ENCODE results near the gene CEACAM7. TPM values are rescaled to one million over a fixed set of nuclear protein-coding genes. Genes with fewer than 3 reads are reported as not detected.

Gene CEACAM7
- total and polyA plus RNA-seq, 12 donors, result not detected

DNA sequence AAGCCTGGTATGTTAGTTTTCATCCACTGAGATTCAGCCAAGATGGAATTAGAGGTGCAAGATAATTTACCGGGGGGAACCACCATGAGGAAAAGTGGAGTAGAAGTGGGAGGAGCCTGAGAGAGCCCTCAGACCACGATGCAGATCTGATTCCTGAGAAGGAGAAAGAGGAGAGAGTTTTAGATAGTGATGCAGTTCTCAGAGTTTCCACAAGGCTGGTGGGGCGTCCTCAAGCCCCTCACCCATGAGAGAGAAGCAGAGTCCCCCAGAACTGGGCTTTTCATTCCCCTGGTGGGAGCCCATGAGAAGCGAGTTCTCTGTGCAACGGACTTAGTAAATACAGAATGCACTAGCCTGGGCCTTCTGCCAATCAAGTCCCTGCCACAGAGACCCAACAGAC is 38.4 kb upstream of the CEACAM7 start:
- ATAC-seq, result no peak
- intact Hi-C loops (cut with DNase I), result no loop called here

DNA sequence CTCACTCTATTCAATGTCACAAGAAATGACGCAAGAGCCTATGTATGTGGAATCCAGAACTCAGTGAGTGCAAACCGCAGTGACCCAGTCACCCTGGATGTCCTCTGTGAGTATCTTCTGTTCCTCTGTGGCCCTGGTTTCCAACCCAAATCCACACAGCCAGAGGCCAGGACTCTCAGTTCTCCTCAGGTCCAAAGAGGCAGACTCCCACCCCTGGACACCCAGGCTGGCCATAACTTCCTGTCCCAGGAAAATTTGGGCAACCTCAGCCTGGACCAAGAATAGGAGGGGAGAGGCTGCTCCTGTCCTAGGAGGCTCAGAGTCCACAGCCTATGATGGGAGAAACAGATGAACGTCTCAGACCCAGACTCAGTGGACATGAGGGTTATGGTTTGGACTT is 32.0 kb upstream of the CEACAM7 start:
- H3K36me3 ChIP-seq, result no peaks in the 10 kb centered on the region
- no peak overlapping the region for H3K27ac ChIP-seq
- intact Hi-C loops (cut with DNase I), result no loop called here
- H3K9me3 ChIP-seq, result no peaks in the 10 kb centered on the region
- peaks cover 0 to 44% (median 35%) of the 10 kb centered on the region in 7 donors for H3K27me3 ChIP-seq
- H3K4me1 ChIP-seq, result no peaks in the 10 kb centered on the region
- ATAC-seq (no peak), DNase-seq (no peak)
- TF ChIP-seq, protein P1, sequence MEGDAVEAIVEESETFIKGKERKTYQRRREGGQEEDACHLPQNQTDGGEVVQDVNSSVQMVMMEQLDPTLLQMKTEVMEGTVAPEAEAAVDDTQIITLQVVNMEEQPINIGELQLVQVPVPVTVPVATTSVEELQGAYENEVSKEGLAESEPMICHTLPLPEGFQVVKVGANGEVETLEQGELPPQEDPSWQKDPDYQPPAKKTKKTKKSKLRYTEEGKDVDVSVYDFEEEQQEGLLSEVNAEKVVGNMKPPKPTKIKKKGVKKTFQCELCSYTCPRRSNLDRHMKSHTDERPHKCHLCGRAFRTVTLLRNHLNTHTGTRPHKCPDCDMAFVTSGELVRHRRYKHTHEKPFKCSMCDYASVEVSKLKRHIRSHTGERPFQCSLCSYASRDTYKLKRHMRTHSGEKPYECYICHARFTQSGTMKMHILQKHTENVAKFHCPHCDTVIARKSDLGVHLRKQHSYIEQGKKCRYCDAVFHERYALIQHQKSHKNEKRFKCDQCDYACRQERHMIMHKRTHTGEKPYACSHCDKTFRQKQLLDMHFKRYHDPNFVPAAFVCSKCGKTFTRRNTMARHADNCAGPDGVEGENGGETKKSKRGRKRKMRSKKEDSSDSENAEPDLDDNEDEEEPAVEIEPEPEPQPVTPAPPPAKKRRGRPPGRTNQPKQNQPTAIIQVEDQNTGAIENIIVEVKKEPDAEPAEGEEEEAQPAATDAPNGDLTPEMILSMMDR (IDR thresholded peaks at IDR 0.05), result no peak
- no peak overlapping the region for H3K4me3 ChIP-seq
- 84 to 88% methylated on average over 3 of the region's 3 CpGs for WGBS, 2 donors

More for the DNA sequence above, 38.4 kb upstream of the CEACAM7 start:
- Histone ChIP-seq H3K36me3 (no peaks in the 10 kb centered on the region), H3K9me3 (no peaks in the 10 kb centered on the region), H3K4me3 (no peak overlapping the region), H3K27me3 (peaks cover 0 to 69% (median 31%) of the 10 kb centered on the region in 7 donors), H3K27ac (no peak overlapping the region), H3K4me1 (no peaks in the 10 kb centered on the region)
- TF ChIP-seq, protein P1 (IDR thresholded peaks at IDR 0.05), result no peak
- 24 to 26% methylated on average over 5 of the region's 5 CpGs for WGBS, 2 donors
- no peak for DNase-seq

DNA sequence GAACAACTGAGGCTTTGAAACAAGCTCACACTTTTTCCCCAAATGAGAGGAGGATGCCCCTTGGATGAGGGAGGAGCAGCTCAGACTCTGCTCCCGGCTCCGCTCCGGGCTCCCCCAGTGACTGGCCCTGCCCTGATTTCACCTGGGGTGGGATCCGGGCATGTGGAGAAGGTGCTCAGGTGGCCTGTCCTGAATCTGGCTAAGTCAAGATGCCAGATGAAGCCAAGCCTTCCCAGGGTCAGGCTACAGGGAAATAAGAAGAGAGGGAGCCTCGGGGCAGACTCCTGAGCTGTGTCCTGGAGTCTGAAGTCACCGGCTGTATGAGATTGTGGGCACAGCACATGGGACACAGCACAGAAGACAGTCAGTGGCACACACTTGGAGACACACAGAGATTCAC is 30.7 kb upstream of the CEACAM7 start:
- H3K27me3 ChIP-seq, result peaks cover 0 to 55% (median 39%) of the 10 kb centered on the region in 7 donors
- TF ChIP-seq, protein P1 (IDR thresholded peaks at IDR 0.05), result no peak
- 73 to 74% methylated on average over 6 of the region's 6 CpGs for WGBS, 2 donors

DNA sequence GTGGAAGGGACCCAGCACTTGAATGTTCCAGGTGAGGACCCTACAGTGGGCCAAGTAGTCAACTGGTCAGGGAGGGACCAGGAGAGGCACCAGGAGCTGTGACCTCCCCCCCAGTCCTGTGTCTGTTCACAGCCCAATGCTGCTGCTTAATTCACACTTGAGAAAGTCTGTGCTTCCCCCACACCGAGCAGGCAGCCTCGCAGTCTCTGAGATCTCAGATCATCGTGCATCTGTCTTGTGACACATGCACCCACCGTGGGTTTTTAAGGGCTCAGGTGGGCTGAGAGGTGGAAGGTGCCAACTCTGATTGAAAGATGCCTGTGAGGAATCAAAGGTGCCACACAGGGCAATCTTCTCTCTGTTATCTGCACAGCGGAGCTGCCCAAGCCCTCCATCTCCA is 26.5 kb upstream of the CEACAM7 start:
- TF ChIP-seq, protein P1 (IDR thresholded peaks at IDR 0.05), result no peak
- Histone ChIP-seq H3K36me3 (no peaks in the 10 kb centered on the region), H3K9me3 (no peaks in the 10 kb centered on the region), H3K27me3 (peaks cover 0 to 78% (median 50%) of the 10 kb centered on the region in 7 donors), H3K4me1 (no peaks in the 10 kb centered on the region), H3K4me3 (no peak overlapping the region), H3K27ac (no peak overlapping the region)
- no peak for DNase-seq
- intact Hi-C loops (cut with DNase I), result no loop called here
- WGBS, 2 donors, result 72 to 74% methylated on average over 4 to 5 of the region's 5 CpGs
- ATAC-seq, result no peak

More for the DNA sequence above, 30.7 kb upstream of the CEACAM7 start:
- no peak overlapping the region for H3K4me3 ChIP-seq
- H3K27ac ChIP-seq, result no peak overlapping the region
- ATAC-seq (no peak), DNase-seq (no peak)
- intact Hi-C loops (cut with DNase I), result no loop called here
- H3K36me3 ChIP-seq, result no peaks in the 10 kb centered on the region
- H3K4me1 ChIP-seq, result no peaks in the 10 kb centered on the region
- no peaks in the 10 kb centered on the region for H3K9me3 ChIP-seq

Measured in heart right ventricle (tissue), 16 donors.